ENCODE data around the gene RGS3. TPM values are rescaled to one million over a fixed set of nuclear protein-coding genes. Genes with fewer than 3 reads are reported as not detected.

Gene RGS3
- total RNA-seq, 1 experiment from 2014 or later, result 39.4 TPM

DNA sequence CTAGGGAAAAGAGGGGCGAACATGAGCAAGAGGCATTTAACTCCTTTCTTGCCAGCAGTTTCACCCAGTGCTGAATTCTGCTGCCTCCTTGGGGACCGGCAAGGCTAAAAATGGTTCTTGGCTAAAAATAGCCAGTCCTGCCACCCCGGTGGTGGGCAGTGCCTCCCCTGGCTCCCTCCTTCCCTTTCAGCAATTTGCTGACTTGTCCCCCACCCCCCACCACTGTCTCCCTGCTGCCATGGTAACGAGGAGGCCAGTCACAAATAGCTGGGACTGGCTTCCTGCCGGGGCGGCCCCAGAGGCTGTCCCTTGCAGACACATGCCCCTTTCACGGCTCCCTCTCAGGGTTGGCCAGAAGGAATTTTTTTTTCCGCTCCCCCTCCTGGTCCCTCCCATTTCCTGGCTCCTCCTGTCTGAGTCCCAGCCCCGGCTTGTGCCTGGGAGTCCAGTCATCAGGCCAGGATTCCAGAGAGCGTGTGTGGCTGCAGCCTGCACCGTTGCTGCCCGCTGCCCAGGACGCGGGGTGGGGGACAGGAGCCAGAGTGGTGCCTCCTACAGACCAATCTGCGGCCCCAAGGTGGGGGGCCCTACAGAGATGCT, 130.3 kb downstream of the RGS3 start:
- Histone ChIP-seq H3K36me3 (ENCODE audit: control insufficient read depth in 1 of 2, insufficient read depth in 2 of 2, low read length in 2 of 2) (peaks cover 0 to 2% of the 10 kb centered on the region in 2 experiments; a peak in 2 of 4 replicates), H3K27ac (ENCODE audit: low read depth, low read length) (no peak overlapping the region; the same call in 1 of the 2 replicates), H3K79me2 (ENCODE audit: insufficient read depth, low read length) (no peaks in the 10 kb centered on the region), H3K4me1 (ENCODE audit: control insufficient read depth in 1 of 2, insufficient read depth in 2 of 2, low read length in 2 of 2) (peaks cover 9 to 16% of the 10 kb centered on the region in 2 experiments), H3K4me2 (ENCODE audit: low read length) (peak overlapping the region; percentile 38), H3K9me2 (ENCODE audit: insufficient read depth) (no peaks in the 10 kb centered on the region), H3K4me3 (replicated peaks in 1 of 2; ENCODE audit: low read depth in 1 of 2, low read length in 2 of 2) (no peak overlapping the region), H4K20me1 (ENCODE audit: insufficient read depth) (no peaks in the 10 kb centered on the region), H3K9me3 (ENCODE audit: control insufficient read depth in 1 of 2, insufficient read depth in 1 of 2, low read depth in 1 of 2, low read length in 2 of 2) (no peaks in the 10 kb centered on the region), H3K27me3 (ENCODE audit: insufficient read depth, low read length) (no peaks in the 10 kb centered on the region), H3K9ac (ENCODE audit: low read length) (0 out of 2 replicates have a peak overlapping the region, but pooled peaks have one; percentile 9), H2AFZ (ENCODE audit: low read depth, low read length, poor library complexity, severe bottlenecking) (no peak overlapping the region)
- intact Hi-C loops (cut with micrococcal nuclease), result no loop called here
- DNase-seq (ENCODE audit: low read depth, low spot score) (peak; percentile 49), ATAC-seq (peak; percentile 84)
- no TSS peak for BruUV-seq (replicated peaks)
- RAD21 ChIA-PET (ENCODE audit: low non-redundant PET in 1 of 2, low total read pairs in 2 of 2, uncharacterized antibody in 2 of 2, unreplicated experiment in 2 of 2), result interaction anchor here in 1 of 2 experiments (0.7 to 2.5 kb wide), 2 partner anchors 61 to 62 kb away, joined by 3 to 68 read pairs; no protein-coding TSS in a partner anchor
- POLR2A ChIA-PET, result interaction anchor here (1.2 to 1.3 kb wide), 2 partner anchors 9 to 15 kb away, joined by 4 to 5 read pairs; no protein-coding TSS in a partner anchor
- CTCF ChIA-PET, result interaction anchor here (0.8 to 11.8 kb wide), 4 partner anchors 9 to 148 kb away, joined by 3 to 287 read pairs (median 4); no protein-coding TSS in a partner anchor
- TF ChIP-seq FOSL1 (IDR thresholded peaks at IDR 0.05; ENCODE audit: low read depth) (no peak), POLR2AphosphoS5 (IDR thresholded peaks at IDR 0.05; ENCODE audit: low read depth, low read length) (no peak)

DNA sequence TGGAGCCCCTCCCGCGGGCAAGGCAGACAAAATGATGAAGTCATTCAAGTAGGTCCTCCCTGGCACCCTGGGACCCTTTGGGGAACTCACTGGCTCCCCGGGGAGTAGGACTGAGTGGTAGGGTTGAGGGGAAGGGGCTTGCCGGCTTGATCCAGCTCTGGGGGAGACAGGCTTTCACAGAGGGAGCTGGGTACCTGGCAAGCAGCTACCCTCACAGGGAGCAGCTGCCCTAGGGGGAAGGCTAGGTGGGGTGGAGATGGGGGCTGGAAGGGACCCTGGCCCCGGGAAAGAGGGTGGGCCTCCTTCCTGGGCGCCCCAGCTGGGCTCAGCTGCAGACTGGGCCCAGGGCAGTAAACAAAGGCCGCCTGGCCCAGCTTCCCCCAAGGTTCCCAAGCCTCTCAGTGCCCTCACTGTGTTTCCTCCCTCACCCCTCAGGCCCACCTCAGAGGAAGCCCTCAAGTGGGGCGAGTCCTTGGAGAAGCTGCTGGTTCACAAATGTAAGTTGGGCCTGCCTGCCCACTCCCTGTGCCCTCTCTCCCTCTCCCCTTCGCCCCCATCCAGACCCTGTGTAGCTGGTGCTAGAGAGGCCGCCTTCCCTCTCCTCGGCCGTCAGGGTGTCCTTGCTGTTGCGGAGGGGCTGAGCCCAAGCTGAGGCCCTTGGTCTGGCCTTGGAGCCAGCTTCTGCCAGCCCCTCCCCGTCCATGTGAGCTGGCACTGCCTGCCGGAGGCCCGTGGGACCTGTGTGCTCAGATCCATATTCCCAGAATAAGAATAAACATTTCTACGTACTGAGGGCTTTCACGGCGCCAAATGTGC, 131.2 kb downstream of the RGS3 start:
- no peaks in the 10 kb centered on the region for H3K9me2 ChIP-seq (ENCODE audit: insufficient read depth)
- no peaks in the 10 kb centered on the region for H3K27me3 ChIP-seq (ENCODE audit: insufficient read depth, low read length)
- peak overlapping the region; percentile 38 for H3K4me2 ChIP-seq (ENCODE audit: low read length)
- no peak overlapping the region for H2AFZ ChIP-seq (ENCODE audit: low read depth, low read length, poor library complexity, severe bottlenecking)
- H3K79me2 ChIP-seq (ENCODE audit: insufficient read depth, low read length), result no peaks in the 10 kb centered on the region
- no peak overlapping the region; the same call in 1 of the 2 replicates for H3K27ac ChIP-seq (ENCODE audit: low read depth, low read length)
- H3K4me3 ChIP-seq (replicated peaks in 1 of 2; ENCODE audit: low read depth in 1 of 2, low read length in 2 of 2), result no peak overlapping the region
- H3K4me1 ChIP-seq (ENCODE audit: control insufficient read depth in 1 of 2, insufficient read depth in 2 of 2, low read length in 2 of 2), result peaks cover 9 to 16% of the 10 kb centered on the region in 2 experiments
- RAD21 ChIA-PET (ENCODE audit: low non-redundant PET in 1 of 2, low total read pairs in 2 of 2, uncharacterized antibody in 2 of 2, unreplicated experiment in 2 of 2), result interaction anchor here in 1 of 2 experiments (0.7 kb wide), 1 partner anchor 59 kb away, joined by 3 read pairs; no protein-coding TSS in a partner anchor
- TF ChIP-seq ZNF274 (IDR thresholded peaks at IDR 0.05; ENCODE audit: low read depth, low read length) (no peak), SIN3A (IDR thresholded peaks at IDR 0.05; ENCODE audit: low read depth) (no peak), CBX3 (IDR thresholded peaks at IDR 0.05; ENCODE audit: low read depth) (no peak), ELF1 (IDR thresholded peaks at IDR 0.05; ENCODE audit: borderline replicate concordance, low read depth) (no peak), POLR2AphosphoS5 (IDR thresholded peaks at IDR 0.05; ENCODE audit: low read depth, low read length) (no peak)
- TF ChIP-seq, protein P1, sequence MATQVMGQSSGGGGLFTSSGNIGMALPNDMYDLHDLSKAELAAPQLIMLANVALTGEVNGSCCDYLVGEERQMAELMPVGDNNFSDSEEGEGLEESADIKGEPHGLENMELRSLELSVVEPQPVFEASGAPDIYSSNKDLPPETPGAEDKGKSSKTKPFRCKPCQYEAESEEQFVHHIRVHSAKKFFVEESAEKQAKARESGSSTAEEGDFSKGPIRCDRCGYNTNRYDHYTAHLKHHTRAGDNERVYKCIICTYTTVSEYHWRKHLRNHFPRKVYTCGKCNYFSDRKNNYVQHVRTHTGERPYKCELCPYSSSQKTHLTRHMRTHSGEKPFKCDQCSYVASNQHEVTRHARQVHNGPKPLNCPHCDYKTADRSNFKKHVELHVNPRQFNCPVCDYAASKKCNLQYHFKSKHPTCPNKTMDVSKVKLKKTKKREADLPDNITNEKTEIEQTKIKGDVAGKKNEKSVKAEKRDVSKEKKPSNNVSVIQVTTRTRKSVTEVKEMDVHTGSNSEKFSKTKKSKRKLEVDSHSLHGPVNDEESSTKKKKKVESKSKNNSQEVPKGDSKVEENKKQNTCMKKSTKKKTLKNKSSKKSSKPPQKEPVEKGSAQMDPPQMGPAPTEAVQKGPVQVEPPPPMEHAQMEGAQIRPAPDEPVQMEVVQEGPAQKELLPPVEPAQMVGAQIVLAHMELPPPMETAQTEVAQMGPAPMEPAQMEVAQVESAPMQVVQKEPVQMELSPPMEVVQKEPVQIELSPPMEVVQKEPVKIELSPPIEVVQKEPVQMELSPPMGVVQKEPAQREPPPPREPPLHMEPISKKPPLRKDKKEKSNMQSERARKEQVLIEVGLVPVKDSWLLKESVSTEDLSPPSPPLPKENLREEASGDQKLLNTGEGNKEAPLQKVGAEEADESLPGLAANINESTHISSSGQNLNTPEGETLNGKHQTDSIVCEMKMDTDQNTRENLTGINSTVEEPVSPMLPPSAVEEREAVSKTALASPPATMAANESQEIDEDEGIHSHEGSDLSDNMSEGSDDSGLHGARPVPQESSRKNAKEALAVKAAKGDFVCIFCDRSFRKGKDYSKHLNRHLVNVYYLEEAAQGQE (IDR thresholded peaks at IDR 0.05; ENCODE audit: low read depth), result no peak
- ATAC-seq (no peak), DNase-seq (ENCODE audit: low read depth, low spot score) (no peak)
- POLR2A ChIA-PET, result no interaction called here
- H3K9me3 ChIP-seq (ENCODE audit: control insufficient read depth in 1 of 2, insufficient read depth in 1 of 2, low read depth in 1 of 2, low read length in 2 of 2), result no peaks in the 10 kb centered on the region
- 0 out of 2 replicates have a peak overlapping the region, but pooled peaks have one; percentile 9 for H3K9ac ChIP-seq (ENCODE audit: low read length)
- H4K20me1 ChIP-seq (ENCODE audit: insufficient read depth), result no peaks in the 10 kb centered on the region
- no TSS peak for BruUV-seq (replicated peaks)
- H3K36me3 ChIP-seq (ENCODE audit: control insufficient read depth in 1 of 2, insufficient read depth in 2 of 2, low read length in 2 of 2), result peaks cover 0 to 2% of the 10 kb centered on the region in 2 experiments; a peak in 2 of 4 replicates
- CTCF ChIA-PET, result interaction anchor here (1.2 to 11.8 kb wide), 4 partner anchors 16 to 149 kb away, joined by 3 to 287 read pairs (median 4); no protein-coding TSS in a partner anchor
- intact Hi-C loops (cut with micrococcal nuclease), result no loop called here
